Coronary artery (tissue), 2 donors: Measurements from ENCODE around the gene GAN.

Experiments
- DNase-seq: peaks from one replicate; pipeline ENCODE4 v3.0.0-alpha.2; 2017; ENCODE audit warnings: low spot score
- H3K27ac ChIP-seq, 2 donors: fragments of 200-600 bp; sonication (generic); one replicate each; pipeline ENCODE4 v1.5.1; 2016 to 2019
- H3K4me3 ChIP-seq: fragments of 200-600 bp; sonication (generic); 2 replicates; pipeline ENCODE4 v1.5.1; 2016; ENCODE audit warnings: mild to moderate bottlenecking, moderate library complexity
- TF ChIP-seq, protein P1 (sequence below): fragments of 200-600 bp; sonication (generic); IDR thresholded peaks from one replicate; pipeline ENCODE4 v1.5.1; 2019; ENCODE audit warnings: antibody characterized with exemption

The GAN gene, protein sequence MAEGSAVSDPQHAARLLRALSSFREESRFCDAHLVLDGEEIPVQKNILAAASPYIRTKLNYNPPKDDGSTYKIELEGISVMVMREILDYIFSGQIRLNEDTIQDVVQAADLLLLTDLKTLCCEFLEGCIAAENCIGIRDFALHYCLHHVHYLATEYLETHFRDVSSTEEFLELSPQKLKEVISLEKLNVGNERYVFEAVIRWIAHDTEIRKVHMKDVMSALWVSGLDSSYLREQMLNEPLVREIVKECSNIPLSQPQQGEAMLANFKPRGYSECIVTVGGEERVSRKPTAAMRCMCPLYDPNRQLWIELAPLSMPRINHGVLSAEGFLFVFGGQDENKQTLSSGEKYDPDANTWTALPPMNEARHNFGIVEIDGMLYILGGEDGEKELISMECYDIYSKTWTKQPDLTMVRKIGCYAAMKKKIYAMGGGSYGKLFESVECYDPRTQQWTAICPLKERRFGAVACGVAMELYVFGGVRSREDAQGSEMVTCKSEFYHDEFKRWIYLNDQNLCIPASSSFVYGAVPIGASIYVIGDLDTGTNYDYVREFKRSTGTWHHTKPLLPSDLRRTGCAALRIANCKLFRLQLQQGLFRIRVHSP

DNA sequence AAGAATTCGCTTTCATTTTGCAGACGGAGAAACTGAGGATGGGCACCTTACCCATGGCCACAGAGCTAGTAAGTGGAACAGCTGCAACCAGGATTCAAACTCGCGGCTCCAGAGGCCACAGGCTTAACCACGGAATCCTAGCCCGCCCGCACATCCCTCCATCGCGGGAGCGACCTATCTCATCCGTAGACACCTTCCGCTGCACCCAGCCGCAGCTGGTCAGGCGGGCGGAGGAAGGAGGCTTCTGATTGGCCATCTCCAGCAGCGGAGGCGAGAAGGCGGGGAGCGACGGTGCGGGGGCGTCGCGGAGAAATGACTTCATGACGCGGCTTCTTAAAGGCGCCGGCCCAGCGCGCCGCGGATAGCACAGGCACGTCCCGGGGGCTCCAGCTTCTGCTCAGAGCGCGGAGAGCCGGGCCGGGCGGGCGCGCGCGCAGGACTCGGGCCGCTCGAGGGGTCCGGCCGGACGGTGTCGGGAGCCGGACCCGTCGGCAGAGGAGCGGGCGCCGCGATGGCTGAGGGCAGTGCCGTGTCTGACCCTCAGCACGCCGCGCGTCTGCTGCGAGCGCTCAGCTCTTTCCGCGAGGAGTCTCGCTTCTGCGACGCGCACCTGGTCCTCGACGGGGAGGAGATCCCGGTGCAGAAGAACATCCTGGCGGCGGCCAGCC, at the start of gene GAN:
Gene GAN, plus strand, starts transcription at position 360 of the 668 bp plus-strand sequence. Its CDS starts 152 bp downstream, at position 512.
- TF ChIP-seq, protein P1, sequence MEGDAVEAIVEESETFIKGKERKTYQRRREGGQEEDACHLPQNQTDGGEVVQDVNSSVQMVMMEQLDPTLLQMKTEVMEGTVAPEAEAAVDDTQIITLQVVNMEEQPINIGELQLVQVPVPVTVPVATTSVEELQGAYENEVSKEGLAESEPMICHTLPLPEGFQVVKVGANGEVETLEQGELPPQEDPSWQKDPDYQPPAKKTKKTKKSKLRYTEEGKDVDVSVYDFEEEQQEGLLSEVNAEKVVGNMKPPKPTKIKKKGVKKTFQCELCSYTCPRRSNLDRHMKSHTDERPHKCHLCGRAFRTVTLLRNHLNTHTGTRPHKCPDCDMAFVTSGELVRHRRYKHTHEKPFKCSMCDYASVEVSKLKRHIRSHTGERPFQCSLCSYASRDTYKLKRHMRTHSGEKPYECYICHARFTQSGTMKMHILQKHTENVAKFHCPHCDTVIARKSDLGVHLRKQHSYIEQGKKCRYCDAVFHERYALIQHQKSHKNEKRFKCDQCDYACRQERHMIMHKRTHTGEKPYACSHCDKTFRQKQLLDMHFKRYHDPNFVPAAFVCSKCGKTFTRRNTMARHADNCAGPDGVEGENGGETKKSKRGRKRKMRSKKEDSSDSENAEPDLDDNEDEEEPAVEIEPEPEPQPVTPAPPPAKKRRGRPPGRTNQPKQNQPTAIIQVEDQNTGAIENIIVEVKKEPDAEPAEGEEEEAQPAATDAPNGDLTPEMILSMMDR = no peak
- DNase-seq = peak; percentile 96
- Histone ChIP-seq H3K27ac (peak within 1 kb of the TSS; percentile 66 to 81), H3K4me3 (peak within 1 kb of the TSS; percentile 88)

DNA sequence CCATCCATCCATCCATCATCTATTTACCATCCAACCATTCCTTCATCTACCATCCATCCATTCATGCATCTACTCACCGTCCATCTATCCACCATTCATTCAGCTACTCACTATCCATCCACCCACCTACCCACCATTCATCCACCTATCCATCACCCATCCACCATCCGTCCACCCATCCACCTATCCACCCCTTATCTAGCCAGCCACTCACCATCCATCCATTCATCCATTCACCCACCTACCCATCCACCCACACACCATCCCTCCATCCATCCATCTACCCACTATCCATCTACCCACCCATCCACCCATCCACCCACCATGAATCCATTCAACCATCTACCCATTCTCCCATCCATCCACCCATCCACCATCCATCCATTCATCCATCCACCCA, 49.7 kb upstream of the GAN start:
- TF ChIP-seq, protein P1 = no peak
- no peak overlapping the region for H3K4me3 ChIP-seq
- no peak overlapping the region for H3K27ac ChIP-seq
- no peak for DNase-seq

DNA sequence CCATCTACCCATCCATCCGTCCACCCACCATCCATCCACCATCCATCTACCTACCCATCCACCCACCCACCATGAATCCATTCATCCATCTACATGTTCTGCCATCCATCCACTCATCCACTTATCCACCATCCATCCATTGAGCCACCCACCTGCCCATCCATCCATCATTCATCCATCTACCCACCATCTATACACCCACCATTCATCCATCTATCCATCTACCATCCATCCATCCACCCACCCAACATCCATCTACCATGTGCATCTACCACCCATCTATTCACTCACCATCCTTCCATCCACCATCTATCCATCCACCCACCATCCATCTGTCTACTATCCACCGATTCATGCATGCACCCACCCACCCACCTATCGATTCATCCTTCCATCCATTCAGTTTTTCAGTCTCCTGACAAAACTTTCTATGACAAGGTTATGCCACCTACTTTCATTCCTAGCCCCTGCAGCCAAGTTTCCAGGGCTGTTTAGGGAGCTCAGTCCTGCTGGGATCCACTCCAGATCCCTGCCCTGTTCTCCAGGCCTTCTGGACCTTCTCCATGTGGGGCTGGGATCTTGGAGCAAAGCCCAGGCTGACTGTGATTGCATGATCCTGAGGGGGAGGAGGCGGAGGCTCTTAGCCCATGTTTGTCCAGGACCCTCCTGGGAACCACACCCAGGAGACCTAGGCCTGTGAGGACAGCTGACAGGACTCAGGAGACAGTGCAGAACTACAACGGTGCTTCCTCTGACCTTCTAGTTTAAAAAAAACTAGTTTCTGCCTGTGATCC, 48.9 kb upstream of the GAN start:
- DNase-seq = no peak
- TF ChIP-seq, protein P1 = no peak
- no peak overlapping the region for H3K27ac ChIP-seq

GRCh38 chr16:81266680-81267095, 48.1 kb upstream of the GAN start:
- Histone ChIP-seq H3K4me3 (no peak overlapping the region), H3K27ac (no peak overlapping the region)
- no peak for DNase-seq
- TF ChIP-seq, protein P1 = no peak

More for the DNA sequence above, 48.9 kb upstream of the GAN start:
- H3K4me3 ChIP-seq = no peak overlapping the region

GRCh38 chr16:81268509-81268908, 46.3 kb upstream of the GAN start:
- Histone ChIP-seq H3K4me3 (no peak overlapping the region), H3K27ac (no peak overlapping the region)
- TF ChIP-seq, protein P1 = no peak
- no peak for DNase-seq

GRCh38 chr16:81273223-81273950, 41.4 kb upstream of the GAN start:
- Histone ChIP-seq H3K4me3 (no peak overlapping the region), H3K27ac (no peak overlapping the region)
- TF ChIP-seq, protein P1 = no peak
- no peak for DNase-seq
